HG03354 (cell line): ENCODE measurements around the gene RIOK1.

Source experiments
- ATAC-seq: cut with Tn5 transposase; IDR thresholded peaks from one replicate; pipeline ENCODE4 v1.9.1; 2021; ENCODE audit warnings: mild to moderate bottlenecking; ENCODE audit not compliant: unreplicated experiment, poor library complexity, severe bottlenecking

Gene RIOK1

GRCh38 chr6:7404546-7404945 is 14.9 kb downstream of the RIOK1 start:
- ATAC-seq, result no peak

GRCh38 chr6:7406743-7407142 is 17.1 kb downstream of the RIOK1 start:
- ATAC-seq, result no peak

GRCh38 chr6:7409740-7410139 is 20.1 kb downstream of the RIOK1 start:
- no peak for ATAC-seq

- ATAC-seq, result no peak
Observed at GRCh38 chr6:7410851-7411250, 21.2 kb downstream of the RIOK1 start.

- ATAC-seq, result no peak
Observed at GRCh38 chr6:7411328-7411727, 21.7 kb downstream of the RIOK1 start.

- ATAC-seq, result no peak
Observed at GRCh38 chr6:7413151-7413823, 23.7 kb downstream of the RIOK1 start.

GRCh38 chr6:7414811-7415210 is 25.2 kb downstream of the RIOK1 start:
- ATAC-seq, result no peak

GRCh38 chr6:7417684-7418083 is 28.1 kb downstream of the RIOK1 start:
- ATAC-seq, result no peak

GRCh38 chr6:7418238-7418905 is 28.8 kb downstream of the RIOK1 start:
- ATAC-seq, result no peak

GRCh38 chr6:7419065-7419464 is 29.5 kb downstream of the RIOK1 start:
- no peak for ATAC-seq

- no peak for ATAC-seq
Observed at GRCh38 chr6:7421066-7421465, 31.5 kb downstream of the RIOK1 start.

GRCh38 chr6:7424058-7424457 is 34.5 kb downstream of the RIOK1 start:
- ATAC-seq, result no peak

- ATAC-seq, result no peak
Observed at GRCh38 chr6:7424967-7425807, 35.6 kb downstream of the RIOK1 start.

GRCh38 chr6:7425808-7426190 is 36.2 kb downstream of the RIOK1 start:
- no peak for ATAC-seq

GRCh38 chr6:7426447-7427169 is 37.0 kb downstream of the RIOK1 start:
- no peak for ATAC-seq

- no peak for ATAC-seq
Observed at GRCh38 chr6:7431313-7431673, 41.7 kb downstream of the RIOK1 start.

- ATAC-seq, result no peak
Observed at GRCh38 chr6:7431674-7432390, 42.2 kb downstream of the RIOK1 start.

- no peak for ATAC-seq
Observed at GRCh38 chr6:7432391-7433120, 42.9 kb downstream of the RIOK1 start.

GRCh38 chr6:7433121-7433617 is 43.6 kb downstream of the RIOK1 start:
- no peak for ATAC-seq
